Coronary artery (tissue), 2 donors: Measurements from ENCODE around the gene PHLDA2.
"Not testable (repeated sequence)": the region's sequence is repeated elsewhere in the genome, so short reads cannot be mapped to it uniquely, and the experiment has no call there.

ENCODE experiments used
- DNase-seq: peaks from one replicate; pipeline ENCODE4 v3.0.0-alpha.2; 2017; ENCODE audit warnings: low spot score
- H3K27ac ChIP-seq, 2 donors: fragments of 200-600 bp; sonication (generic); one replicate each; pipeline ENCODE4 v1.5.1; 2016 to 2019
- H3K4me3 ChIP-seq: fragments of 200-600 bp; sonication (generic); 2 replicates; pipeline ENCODE4 v1.5.1; 2016; ENCODE audit warnings: mild to moderate bottlenecking, moderate library complexity
- TF ChIP-seq, protein P1 (sequence below): fragments of 200-600 bp; sonication (generic); IDR thresholded peaks from one replicate; pipeline ENCODE4 v1.5.1; 2019; ENCODE audit warnings: antibody characterized with exemption

PHLDA2 gene

DNA sequence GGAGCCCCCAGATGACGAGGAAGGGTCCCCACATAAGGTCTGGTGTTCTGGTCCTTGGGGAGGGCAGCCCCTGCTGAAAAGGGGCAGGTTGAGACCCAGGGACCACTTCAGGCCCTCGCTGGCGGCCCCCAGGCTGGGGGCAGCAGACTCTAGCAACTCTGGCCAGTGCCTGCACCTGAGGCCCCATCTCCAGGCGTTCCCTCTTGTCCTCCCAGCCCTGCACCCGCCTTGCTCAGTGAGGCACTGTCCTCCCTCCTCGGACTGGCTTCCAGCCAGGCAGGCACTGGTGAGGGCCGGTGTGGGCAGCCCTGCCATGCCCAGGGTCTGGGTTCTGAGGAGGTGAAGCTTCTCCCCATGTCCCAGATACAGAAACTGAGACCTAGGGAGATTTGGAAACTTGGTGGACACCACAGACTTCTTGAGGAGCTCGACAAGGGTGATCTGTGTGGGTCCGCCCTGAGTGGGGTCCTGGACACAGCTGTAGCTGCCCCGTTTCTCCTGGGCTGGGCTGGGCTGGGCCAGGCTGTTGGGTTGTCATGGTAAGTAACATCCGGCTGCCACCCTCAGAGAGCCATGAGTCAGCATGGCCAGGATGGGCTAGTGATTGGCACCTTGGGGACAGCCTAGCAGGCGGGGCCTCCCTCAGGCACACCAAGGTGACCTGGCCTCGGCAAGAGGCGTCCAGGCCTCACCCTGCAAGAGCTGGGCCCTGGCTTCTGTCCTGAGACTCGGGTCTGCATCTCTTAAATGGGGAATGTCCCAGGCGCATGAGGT is 11.1 kb upstream of the PHLDA2 start:
- Histone ChIP-seq H3K4me3 (no peak overlapping the region), H3K27ac (peak overlapping the region in 1 of 2 donors; percentile 32)
- peak; percentile 74 for DNase-seq
- TF ChIP-seq, protein P1, sequence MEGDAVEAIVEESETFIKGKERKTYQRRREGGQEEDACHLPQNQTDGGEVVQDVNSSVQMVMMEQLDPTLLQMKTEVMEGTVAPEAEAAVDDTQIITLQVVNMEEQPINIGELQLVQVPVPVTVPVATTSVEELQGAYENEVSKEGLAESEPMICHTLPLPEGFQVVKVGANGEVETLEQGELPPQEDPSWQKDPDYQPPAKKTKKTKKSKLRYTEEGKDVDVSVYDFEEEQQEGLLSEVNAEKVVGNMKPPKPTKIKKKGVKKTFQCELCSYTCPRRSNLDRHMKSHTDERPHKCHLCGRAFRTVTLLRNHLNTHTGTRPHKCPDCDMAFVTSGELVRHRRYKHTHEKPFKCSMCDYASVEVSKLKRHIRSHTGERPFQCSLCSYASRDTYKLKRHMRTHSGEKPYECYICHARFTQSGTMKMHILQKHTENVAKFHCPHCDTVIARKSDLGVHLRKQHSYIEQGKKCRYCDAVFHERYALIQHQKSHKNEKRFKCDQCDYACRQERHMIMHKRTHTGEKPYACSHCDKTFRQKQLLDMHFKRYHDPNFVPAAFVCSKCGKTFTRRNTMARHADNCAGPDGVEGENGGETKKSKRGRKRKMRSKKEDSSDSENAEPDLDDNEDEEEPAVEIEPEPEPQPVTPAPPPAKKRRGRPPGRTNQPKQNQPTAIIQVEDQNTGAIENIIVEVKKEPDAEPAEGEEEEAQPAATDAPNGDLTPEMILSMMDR: no peak

DNA sequence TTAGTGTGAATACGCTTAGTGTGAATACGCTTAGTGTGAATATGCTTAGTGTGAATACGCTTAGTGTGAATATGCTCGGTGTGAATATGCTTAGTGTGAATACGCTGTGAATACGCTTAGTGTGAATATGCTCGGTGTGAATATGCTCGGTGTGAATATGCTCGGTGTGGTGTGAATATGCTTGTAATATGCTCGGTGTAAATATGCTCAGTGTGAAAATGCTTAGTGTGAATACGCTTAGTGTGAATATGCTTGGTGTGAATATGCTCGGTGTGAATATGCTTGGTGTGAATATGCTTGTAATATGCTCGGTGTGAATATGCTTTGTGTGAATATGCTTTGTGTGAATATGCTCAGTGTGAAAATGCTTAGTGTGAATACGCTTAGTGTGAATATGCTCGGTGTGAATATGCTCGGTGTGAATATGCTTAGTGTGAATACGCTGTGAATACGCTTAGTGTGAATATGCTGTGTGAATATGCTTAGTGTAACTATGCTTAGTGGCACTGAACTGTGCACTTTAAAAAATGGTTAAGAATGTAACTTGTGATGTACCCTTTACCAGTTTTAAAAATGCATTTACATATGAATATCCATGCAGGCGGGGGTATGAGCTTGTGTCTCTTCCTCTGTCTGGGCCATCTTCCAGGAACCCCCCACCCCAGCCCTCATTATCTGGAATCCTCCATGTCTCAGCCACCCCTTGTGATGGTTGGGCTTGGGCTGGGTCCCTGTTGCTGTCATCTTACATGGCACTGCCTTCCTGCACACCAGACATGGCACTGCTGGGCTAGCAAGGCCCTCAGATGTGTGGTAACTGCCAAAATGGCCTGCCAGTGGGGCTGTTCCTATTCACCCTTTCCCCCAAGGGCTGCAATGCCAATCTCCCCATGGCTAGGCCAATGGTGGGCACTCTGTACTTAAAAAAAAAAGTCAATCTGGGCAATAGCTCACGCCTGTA is 9.5 kb upstream of the PHLDA2 start:
- DNase-seq, H3K4me3 ChIP-seq, H3K27ac ChIP-seq: not testable (repeated sequence)

GRCh38 chr11:2937641-2938457 is 8.6 kb upstream of the PHLDA2 start:
- not testable (repeated sequence) for DNase-seq, H3K4me3 ChIP-seq, H3K27ac ChIP-seq

DNA sequence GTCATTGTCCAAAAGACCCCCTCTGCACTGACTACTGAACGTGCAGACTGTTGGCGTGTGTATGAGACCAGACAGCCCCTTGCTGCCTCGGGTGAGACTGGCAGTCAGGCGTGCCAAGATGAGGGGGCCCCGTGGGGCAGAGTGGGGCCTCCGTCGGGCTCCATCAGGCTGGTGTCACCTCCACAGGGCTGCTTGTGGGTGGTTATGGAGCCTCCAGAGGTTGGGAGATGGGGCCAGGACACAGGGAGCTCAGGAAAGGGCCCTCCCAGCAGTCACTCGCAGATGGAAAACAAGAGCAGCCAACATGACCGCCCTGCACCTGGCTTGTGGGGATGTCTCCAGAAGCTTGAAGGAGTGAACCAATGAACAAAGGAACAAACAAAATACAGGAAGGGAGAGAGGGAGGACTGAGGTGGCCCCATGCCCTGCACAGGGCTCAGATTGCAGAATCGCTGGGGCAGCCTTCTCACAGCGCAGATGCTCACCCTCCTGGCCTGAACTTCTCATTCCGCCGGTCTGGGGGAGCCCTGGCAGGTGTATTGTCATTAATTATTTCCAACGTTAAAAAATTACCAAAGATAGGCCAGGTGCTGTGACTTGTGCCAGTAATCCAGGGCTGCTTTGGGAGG is 5.5 kb upstream of the PHLDA2 start:
- H3K27ac ChIP-seq: no peak overlapping the region
- DNase-seq: no peak
- H3K4me3 ChIP-seq: no peak overlapping the region
- TF ChIP-seq, protein P1: no peak

DNA sequence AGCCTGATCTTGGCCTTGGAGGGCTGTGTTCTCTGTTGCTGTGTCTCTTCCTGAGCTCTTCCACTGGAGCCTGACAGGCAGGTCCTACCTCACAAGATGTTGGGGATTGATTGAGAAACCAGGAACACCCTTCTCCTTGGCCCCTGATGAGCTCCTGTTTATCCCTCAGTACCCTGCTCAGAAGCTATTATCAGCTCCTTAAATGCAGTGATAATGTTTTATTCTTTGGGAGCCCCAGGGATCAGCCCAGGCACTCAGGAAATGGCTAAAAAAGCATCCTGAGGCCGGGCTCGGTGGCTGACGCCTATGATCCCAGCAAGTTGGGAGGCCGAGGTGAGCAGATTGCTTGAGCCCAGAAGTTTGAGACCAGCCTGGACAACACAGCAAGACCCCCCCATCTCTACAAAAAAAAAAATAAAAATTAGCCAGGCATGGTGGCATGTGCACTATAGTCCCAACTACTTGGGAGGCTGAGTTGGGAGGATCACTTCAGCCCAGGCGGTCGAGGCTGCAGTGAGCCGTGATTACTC is 4.9 kb upstream of the PHLDA2 start:
- Histone ChIP-seq H3K27ac (peak overlapping the region in 1 of 2 donors; percentile 57), H3K4me3 (no peak overlapping the region)
- no peak for DNase-seq
- TF ChIP-seq, protein P1: no peak

DNA sequence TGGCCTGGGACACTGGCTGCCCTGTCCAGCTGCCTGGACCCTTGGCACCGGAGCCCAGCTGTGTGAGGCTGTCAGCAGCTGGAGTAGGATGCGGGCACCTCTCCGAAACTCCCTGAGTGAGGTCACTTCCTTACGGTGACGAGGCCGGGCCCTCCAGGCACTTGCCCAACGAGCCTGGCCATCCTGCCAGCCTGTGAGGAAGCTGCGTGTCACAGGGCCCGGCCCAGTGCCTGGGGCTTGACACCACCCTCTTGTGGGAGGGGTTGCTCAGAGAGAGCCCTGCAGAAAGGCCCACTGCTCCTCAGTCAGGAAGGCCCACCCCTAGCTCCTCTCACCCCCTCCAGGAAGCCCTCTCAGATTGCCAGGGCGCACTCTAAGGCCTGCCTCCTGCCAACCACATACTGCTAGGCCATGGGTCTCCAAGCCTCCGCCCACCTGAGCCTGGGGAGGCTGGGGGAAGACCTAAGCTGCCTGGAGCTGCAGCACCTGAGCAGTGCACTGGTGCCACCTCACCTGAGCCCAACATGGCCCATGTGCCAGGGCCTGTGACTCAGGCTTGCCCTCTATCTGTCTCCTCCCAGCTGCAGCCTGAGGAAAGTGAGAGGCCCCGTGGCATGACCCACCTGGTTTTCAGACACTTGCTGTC is 4.3 kb upstream of the PHLDA2 start:
- DNase-seq: peak; percentile 90
- peak overlapping the region in 1 of 2 donors; percentile 57 for H3K27ac ChIP-seq
- H3K4me3 ChIP-seq: no peak overlapping the region
- TF ChIP-seq, protein P1: no peak

DNA sequence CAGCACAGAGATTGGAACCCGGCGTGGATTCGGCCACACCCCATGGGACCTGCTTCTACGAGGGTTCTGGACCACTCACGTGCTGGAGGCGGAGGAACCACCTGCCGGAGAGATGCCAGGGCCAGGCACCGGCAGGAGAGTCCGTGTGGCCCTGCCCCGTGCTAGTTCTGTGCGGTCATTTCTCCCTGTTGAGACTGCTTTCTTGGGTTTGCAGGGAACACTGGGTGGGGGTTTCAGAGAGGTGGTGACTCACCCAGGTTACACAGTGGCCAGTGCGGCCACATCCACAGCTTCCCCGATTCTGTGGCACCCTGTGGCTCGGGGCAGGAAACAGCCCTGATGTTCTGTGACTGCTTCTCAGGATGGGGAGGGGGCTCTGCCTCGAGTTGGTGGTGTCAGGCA is 3.6 kb upstream of the PHLDA2 start:
- H3K27ac ChIP-seq: peak overlapping the region; percentile 26 to 57

More for the DNA sequence above, 3.6 kb upstream of the PHLDA2 start:
- no peak overlapping the region for H3K4me3 ChIP-seq
- no peak for DNase-seq
- TF ChIP-seq, protein P1: no peak
